K562 (cell line): Measurements from ENCODE around the gene UNC80. TPM values are rescaled to one million over a fixed set of nuclear protein-coding genes. Genes with fewer than 3 reads are reported as not detected.

Source experiments
- ATAC-seq: fragments of 200-7000 bp; cut with Tn5 transposase; 3 replicates; pipeline ENCODE4 v1.9.1; 2020; ENCODE audit warnings: moderate library complexity
- BruUV-seq: library from RNA; stranded (reverse); fragments of 400-500 nt; replicated peaks from 2 replicates; lab custom pipeline; 2021; lab: Mats Ljungman, UMichigan
- CTCF ChIA-PET: fragments of 300-600 bp; formaldehyde crosslinking; extraction: SDS; loops from one replicate; lab custom pipeline; 2021; ENCODE audit warnings: low intra/inter-chr PET ratio; lab: Yijun Ruan, JAX
- POLR2A ChIA-PET: fragments of 300-600, 350-650 bp; sonication (Branson Sonifier 250); formaldehyde crosslinking; extraction: SDS; loops from one replicate; lab custom pipeline; 2021; ENCODE audit warnings: antibody characterized with exemption, inconsistent platforms; lab: Yijun Ruan, JAX
- DNase-seq, 4 experiments: peaks; one replicate each; pipeline versions ENCODE4 v3.0.0 to v3.0.0-alpha.2; 2011 to 2018; ENCODE audit warnings: low spot score in 3 of 4, mixed read lengths in 3 of 4; ENCODE audit errors: extremely low read depth in 1 of 4
- FAIRE-seq: peaks from 2 replicates; lab custom pipeline; 2011; peaks lifted over from hg19 to GRCh38; lab: Jason Lieb, UNC
- H2AFZ ChIP-seq: 2 replicates; pipeline ENCODE4 v1.6.0; 2011; ENCODE audit warnings: low read depth, low read length, control low read depth, inconsistent platforms
- H3K27ac ChIP-seq: fragments of 200-600 bp; 3 replicates; pipeline ENCODE4 v1.8.0; 2011; ENCODE audit warnings: low read depth, mild to moderate bottlenecking, control low read depth, inconsistent platforms, low read length, moderate library complexity, mixed read lengths; ENCODE audit errors: extremely low read depth
- H3K27me3 ChIP-seq, 2 experiments: fragments of 300-600 bp in 1 of 2; 2 replicates in 1 of 2; 3 replicates in 1 of 2; pipeline versions ENCODE4 v1.6.0 to v1.8.0; 2011; ENCODE audit warnings: inconsistent platforms in 2 of 2, low read length in 2 of 2, mild to moderate bottlenecking in 1 of 2, mixed read lengths in 1 of 2, moderate library complexity in 1 of 2; ENCODE audit not compliant: control insufficient read depth in 2 of 2, insufficient read depth in 2 of 2
- H3K36me3 ChIP-seq: fragments of 300-600 bp; 3 replicates; pipeline ENCODE4 v1.8.0; 2011; ENCODE audit warnings: mild to moderate bottlenecking, low read length, inconsistent platforms; ENCODE audit not compliant: control insufficient read depth, insufficient read depth
- H3K4me1 ChIP-seq, 2 experiments: fragments of 200-600 bp in 1 of 2; replicated peaks in 1 of 2; 2 replicates in 1 of 2; 3 replicates in 1 of 2; pipeline versions ENCODE4 v1.5.1 to v1.8.0; 2011; ENCODE audit warnings: inconsistent platforms in 2 of 2, low read length in 2 of 2, mild to moderate bottlenecking in 1 of 2, mixed read lengths in 1 of 2, moderate library complexity in 1 of 2; ENCODE audit not compliant: control insufficient read depth in 2 of 2, insufficient read depth in 2 of 2
- H3K4me2 ChIP-seq: 2 replicates; pipeline ENCODE4 v1.6.1; 2011; ENCODE audit warnings: low read length, control low read depth, inconsistent platforms, mixed read lengths; ENCODE audit not compliant: insufficient read depth
- H3K4me3 ChIP-seq: fragments of 200-600 bp; sonication (generic), shearing (Covaris generic); 2 replicates; pipeline ENCODE4 v1.5.1; 2016; ENCODE audit warnings: control low read depth, inconsistent platforms
- H3K79me2 ChIP-seq: fragments of 200-600 bp; 3 replicates; pipeline ENCODE4 v1.8.0; 2011; ENCODE audit warnings: low read length, inconsistent platforms; ENCODE audit not compliant: control insufficient read depth, insufficient read depth
- H3K9ac ChIP-seq, 2 experiments: 2 replicates each; pipeline versions ENCODE4 v1.6.0 to v1.6.1; 2011; ENCODE audit warnings: low read depth in 2 of 2, low read length in 2 of 2, control low read depth in 1 of 2, inconsistent platforms in 1 of 2, mild to moderate bottlenecking in 1 of 2, mixed read lengths in 1 of 2; ENCODE audit not compliant: insufficient read depth in 1 of 2
- H3K9me1 ChIP-seq: one replicate; pipeline ENCODE4 v1.6.0; 2011; ENCODE audit warnings: inconsistent platforms, mild to moderate bottlenecking, low read length, moderate library complexity; ENCODE audit not compliant: control insufficient read depth, insufficient read depth
- H3K9me3 ChIP-seq: replicated peaks from 2 replicates; pipeline ENCODE4 v1.5.1; 2011; ENCODE audit warnings: low read depth, low read length, inconsistent platforms; ENCODE audit not compliant: control insufficient read depth, insufficient read depth
- H4K20me1 ChIP-seq: replicated peaks from 2 replicates; pipeline ENCODE4 v1.6.1; 2011; ENCODE audit warnings: low read length, inconsistent platforms, mixed read lengths; ENCODE audit not compliant: control insufficient read depth, insufficient read depth
- CBFA2T2 ChIP-seq: fragments of 450-650 bp; conservative IDR thresholded peaks from 2 replicates; pipeline ENCODE4 v1.6.1; 2017; ENCODE audit warnings: mild to moderate bottlenecking
- CBX5 ChIP-seq: IDR thresholded peaks from 2 replicates; pipeline ENCODE4 v1.6.1; 2014; ENCODE audit warnings: low read depth, borderline replicate concordance
- CCAR2 ChIP-seq: fragments of 200-400 bp; formaldehyde crosslinking; IDR thresholded peaks from 2 replicates; pipeline ENCODE4 v1.6.1; 2017; ENCODE audit warnings: mild to moderate bottlenecking, low read depth, low read length
- COPS2 ChIP-seq: fragments of 450-650 bp; conservative IDR thresholded peaks from 2 replicates; pipeline ENCODE4 v1.6.1; 2016; ENCODE audit warnings: mild to moderate bottlenecking, moderate library complexity
- CREB1 ChIP-seq, 2 experiments: sonication (generic) in 1 of 2; formaldehyde crosslinking in 1 of 2; IDR thresholded peaks; 2 replicates each; pipeline versions ENCODE4 v1.6.1 to v1.8.0; 2012 to 2022; ENCODE audit warnings: inconsistent platforms in 1 of 2, mild to moderate bottlenecking in 1 of 2, missing genetic modification reagents in 1 of 2, moderate library complexity in 1 of 2
- ELF4 ChIP-seq: fragments of 450-650 bp; formaldehyde crosslinking; IDR thresholded peaks from 2 replicates; pipeline ENCODE4 v1.4.0; 2022; ENCODE audit warnings: missing genetic modification characterization
- FOXJ2 ChIP-seq: fragments of 200-800 bp; sonication (Bioruptor generic); IDR thresholded peaks from 2 replicates; pipeline ENCODE4 v1.6.1; 2016; ENCODE audit warnings: missing genetic modification characterization, missing compliant biosample characterization
- GABPB2 ChIP-seq: fragments of 250-450 bp; sonication (Bioruptor Pico); conservative IDR thresholded peaks from 2 replicates; pipeline ENCODE4 v1.5.1; 2021; ENCODE audit warnings: mild to moderate bottlenecking
- GTF3C2 ChIP-seq: IDR thresholded peaks from 3 replicates; pipeline ENCODE4 v1.6.1; 2011; ENCODE audit warnings: borderline replicate concordance, mild to moderate bottlenecking, moderate library complexity; ENCODE audit not compliant: insufficient read length; ENCODE audit errors: extremely low read depth
- KLF10 ChIP-seq: fragments of 250-450 bp; sonication (Bioruptor Pico); IDR thresholded peaks from 2 replicates; pipeline ENCODE4 v1.6.1; 2021; ENCODE audit warnings: matching md5 sums
- NR3C1 ChIP-seq: sonication (generic); formaldehyde crosslinking; IDR thresholded peaks from 2 replicates; pipeline ENCODE4 v1.8.1; 2022; ENCODE audit warnings: missing genetic modification reagents
- PHB ChIP-seq: fragments of 250-450 bp; sonication (Bioruptor Pico); IDR thresholded peaks from 2 replicates; pipeline ENCODE4 v1.5.0; 2021
- SRSF9 ChIP-seq: fragments of 200-400 bp; formaldehyde crosslinking; IDR thresholded peaks from 2 replicates; pipeline ENCODE4 v1.6.1; 2017; ENCODE audit warnings: low read depth, low read length, borderline replicate concordance
- XRCC3 ChIP-seq: fragments of 450-650 bp; IDR thresholded peaks from 2 replicates; pipeline ENCODE4 v1.6.1; 2017; ENCODE audit warnings: mild to moderate bottlenecking, moderate library complexity
- ZNF24 ChIP-seq: fragments of 450-650 bp; IDR thresholded peaks from 2 replicates; pipeline ENCODE4 v1.6.1; 2016
- WGBS: fragments of 100-300 bp; shearing (Covaris generic); methylation state at CpG from one replicate; pipeline ENCODE4 v1.1.6; 2016; ENCODE audit warnings: low coverage, mixed read lengths; ENCODE audit not compliant: insufficient coverage; ENCODE audit errors: missing lambda C conversion rate; 5-methylcytosine and 5-hydroxymethylcytosine counted together
- in situ Hi-C: fragments of 300-500 bp; cut with MboI; formaldehyde crosslinking; loops from 4 replicates; pipeline ENCODE4 v1.15.0; 2018; ENCODE audit warnings: inconsistent platforms, mixed read lengths
- intact Hi-C: fragments of 100-400 bp; cut with micrococcal nuclease; formaldehyde crosslinking; loops from 2 replicates; pipeline ENCODE4 v1.14.2; 2022
- polyA plus RNA-seq, 8 experiments: library from polyadenylated mRNA; depleted of rRNA in 4 of 8; stranded (reverse) in 5 of 8; unstranded in 3 of 8; fragments of >200 nt; fragmentation: Nextera tagmentation in 2 of 8; fragmentation: Illumina TruSeq in 1 of 8; extraction: Ambion mirVana in 2 of 8; extraction: Trizol in 1 of 8; gene quantifications; 2 replicates each; pipeline versions ENCODE4 v1.2.1 to v1.2.3, GENCODE V29; 2011 to 2014; ENCODE audit warnings: inconsistent platforms in 1 of 8, missing spikeins in 1 of 8
- total RNA-seq, 7 experiments: library from RNA; depleted of rRNA in 6 of 7; stranded (reverse); fragments of >200 nt in 6 of 7; fragmentation: Illumina TruSeq in 2 of 7; extraction: Trizol in 2 of 7; gene quantifications; 2 replicates each; pipeline versions ENCODE4 v1.2.1 to v1.2.3, GENCODE V29; 2011 to 2021; ENCODE audit warnings: low replicate concordance in 1 of 7
- TF ChIP-seq, protein P1 (sequence below), 2 experiments: IDR thresholded peaks in 1 of 2; conservative IDR thresholded peaks in 1 of 2; 2 replicates each; pipeline ENCODE4 v1.6.1; 2016; ENCODE audit warnings: low read depth in 2 of 2, mild to moderate bottlenecking in 1 of 2, missing compliant biosample characterization in 1 of 2, missing genetic modification characterization in 1 of 2, moderate library complexity in 1 of 2

UNC80 gene
- total and polyA plus RNA-seq, 9 of the 15 experiments (the other 6 are each of a cell fraction or from before 2014, with no cell fraction given): under 0.01 to 0.04 (median 0.01) TPM; not detected in 5

GRCh38 chr2:209908511-209908910 lies 136.9 kb downstream of the UNC80 start:
- no peaks in the 10 kb centered on the region for H3K79me2 ChIP-seq
- no peak overlapping the region for H3K4me3 ChIP-seq
- H3K9me1 ChIP-seq: no peaks in the 10 kb centered on the region
- H3K4me1 ChIP-seq: no peaks in the 10 kb centered on the region
- H2AFZ ChIP-seq: no peak overlapping the region
- H3K27me3 ChIP-seq: no peaks in the 10 kb centered on the region
- POLR2A ChIA-PET: no interaction called here
- CTCF ChIA-PET: no interaction called here
- H3K36me3 ChIP-seq: no peaks in the 10 kb centered on the region
- no peak overlapping the region for H3K9ac ChIP-seq
- FAIRE-seq (no peak), ATAC-seq (no peak), DNase-seq (no peak)
- no peak overlapping the region for H3K27ac ChIP-seq
- in situ Hi-C loops (no loop called here), intact Hi-C loops (no loop called here)
- H4K20me1 ChIP-seq: no peaks in the 10 kb centered on the region
- 0% methylated on average over 1 of the region's 1 CpG for whole genome bisulfite sequencing
- no peak overlapping the region for H3K4me2 ChIP-seq
- no TSS peak for BruUV-seq
- H3K9me3 ChIP-seq: no peaks in the 10 kb centered on the region; the same call in 1 of the 2 replicates
- TF ChIP-seq CBX5 (no peak), ZNF24 (no peak), GTF3C2 (no peak), SRSF9 (no peak), CBFA2T2 (no peak), CREB1 (IDR thresholded peaks at IDR 0.05) (no peak), CREB1 (CRISPR knock-in tag; IDR thresholded peaks at IDR 0.05) (no peak), CCAR2 (no peak), NR3C1 (no peak), COPS2 (no peak), PHB (CRISPR knock-in tag) (no peak), FOXJ2 (tag) (no peak), GABPB2 (CRISPR knock-in tag) (no peak), KLF10 (no peak), XRCC3 (no peak), ELF4 (CRISPR knock-in tag) (no peak)
- TF ChIP-seq, protein P1, sequence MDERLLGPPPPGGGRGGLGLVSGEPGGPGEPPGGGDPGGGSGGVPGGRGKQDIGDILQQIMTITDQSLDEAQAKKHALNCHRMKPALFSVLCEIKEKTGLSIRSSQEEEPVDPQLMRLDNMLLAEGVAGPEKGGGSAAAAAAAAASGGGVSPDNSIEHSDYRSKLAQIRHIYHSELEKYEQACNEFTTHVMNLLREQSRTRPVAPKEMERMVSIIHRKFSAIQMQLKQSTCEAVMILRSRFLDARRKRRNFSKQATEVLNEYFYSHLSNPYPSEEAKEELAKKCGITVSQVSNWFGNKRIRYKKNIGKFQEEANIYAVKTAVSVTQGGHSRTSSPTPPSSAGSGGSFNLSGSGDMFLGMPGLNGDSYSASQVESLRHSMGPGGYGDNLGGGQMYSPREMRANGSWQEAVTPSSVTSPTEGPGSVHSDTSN (CRISPR knock-in tag; IDR thresholded peaks at IDR 0.05; ENCODE audit: low read depth): no peak
- TF ChIP-seq, protein P1 (tag; conservative IDR thresholded peaks at IDR 0.05; ENCODE audit: low read depth): no peak
